Measurements from ENCODE around the gene SNX20. TPM values are rescaled to one million over a fixed set of nuclear protein-coding genes. Genes with fewer than 3 reads are reported as not detected.

SNX20 gene
- total RNA-seq, 4 donors from 2014 or later = 0.76 to 7.7 (median 4.4) TPM

DNA sequence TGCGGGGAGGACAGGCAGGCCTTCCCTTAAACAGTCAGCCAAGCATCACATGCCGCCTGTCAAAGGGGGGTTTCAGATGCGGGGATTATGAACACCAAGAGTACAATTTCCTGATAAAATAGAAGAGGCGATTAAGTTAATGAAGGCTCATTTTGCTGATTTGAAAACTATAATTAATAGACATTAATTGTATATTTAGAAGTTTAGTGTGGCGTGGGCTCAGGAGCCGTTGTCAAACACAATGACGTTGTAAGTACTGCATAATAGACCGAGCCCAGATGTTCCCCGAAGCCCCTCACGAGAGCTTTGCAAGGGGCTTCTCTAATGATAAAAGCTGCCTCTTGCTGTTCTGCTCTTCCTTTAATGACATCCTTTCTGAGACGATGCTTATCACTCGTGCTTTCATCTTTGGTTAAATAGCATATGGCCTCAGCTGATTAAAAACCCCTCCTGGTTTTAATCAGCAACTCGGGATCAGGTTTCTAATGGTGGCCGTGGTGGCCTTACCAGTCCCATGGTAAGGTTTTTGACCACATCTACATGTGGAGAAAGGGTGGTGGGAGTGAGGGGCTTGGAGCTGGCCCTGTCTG is 28.2 kb downstream of the SNX20 start:
- H3K4me3 ChIP-seq = no peak overlapping the region
- no peaks in the 10 kb centered on the region for H3K4me1 ChIP-seq
- TF ChIP-seq POLR2A (IDR thresholded peaks at IDR 0.05) = no peak
- TF ChIP-seq, protein P1, sequence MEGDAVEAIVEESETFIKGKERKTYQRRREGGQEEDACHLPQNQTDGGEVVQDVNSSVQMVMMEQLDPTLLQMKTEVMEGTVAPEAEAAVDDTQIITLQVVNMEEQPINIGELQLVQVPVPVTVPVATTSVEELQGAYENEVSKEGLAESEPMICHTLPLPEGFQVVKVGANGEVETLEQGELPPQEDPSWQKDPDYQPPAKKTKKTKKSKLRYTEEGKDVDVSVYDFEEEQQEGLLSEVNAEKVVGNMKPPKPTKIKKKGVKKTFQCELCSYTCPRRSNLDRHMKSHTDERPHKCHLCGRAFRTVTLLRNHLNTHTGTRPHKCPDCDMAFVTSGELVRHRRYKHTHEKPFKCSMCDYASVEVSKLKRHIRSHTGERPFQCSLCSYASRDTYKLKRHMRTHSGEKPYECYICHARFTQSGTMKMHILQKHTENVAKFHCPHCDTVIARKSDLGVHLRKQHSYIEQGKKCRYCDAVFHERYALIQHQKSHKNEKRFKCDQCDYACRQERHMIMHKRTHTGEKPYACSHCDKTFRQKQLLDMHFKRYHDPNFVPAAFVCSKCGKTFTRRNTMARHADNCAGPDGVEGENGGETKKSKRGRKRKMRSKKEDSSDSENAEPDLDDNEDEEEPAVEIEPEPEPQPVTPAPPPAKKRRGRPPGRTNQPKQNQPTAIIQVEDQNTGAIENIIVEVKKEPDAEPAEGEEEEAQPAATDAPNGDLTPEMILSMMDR (IDR thresholded peaks at IDR 0.05) = no peak
- H3K27ac ChIP-seq = no peak overlapping the region
- H3K9me3 ChIP-seq = no peaks in the 10 kb centered on the region
- no peaks in the 10 kb centered on the region for H3K36me3 ChIP-seq
- no peak for DNase-seq
- no peaks in the 10 kb centered on the region for H3K27me3 ChIP-seq
- intact Hi-C loops (cut with DNase I; ENCODE audit: low total_unique reads) = no loop called here

DNA sequence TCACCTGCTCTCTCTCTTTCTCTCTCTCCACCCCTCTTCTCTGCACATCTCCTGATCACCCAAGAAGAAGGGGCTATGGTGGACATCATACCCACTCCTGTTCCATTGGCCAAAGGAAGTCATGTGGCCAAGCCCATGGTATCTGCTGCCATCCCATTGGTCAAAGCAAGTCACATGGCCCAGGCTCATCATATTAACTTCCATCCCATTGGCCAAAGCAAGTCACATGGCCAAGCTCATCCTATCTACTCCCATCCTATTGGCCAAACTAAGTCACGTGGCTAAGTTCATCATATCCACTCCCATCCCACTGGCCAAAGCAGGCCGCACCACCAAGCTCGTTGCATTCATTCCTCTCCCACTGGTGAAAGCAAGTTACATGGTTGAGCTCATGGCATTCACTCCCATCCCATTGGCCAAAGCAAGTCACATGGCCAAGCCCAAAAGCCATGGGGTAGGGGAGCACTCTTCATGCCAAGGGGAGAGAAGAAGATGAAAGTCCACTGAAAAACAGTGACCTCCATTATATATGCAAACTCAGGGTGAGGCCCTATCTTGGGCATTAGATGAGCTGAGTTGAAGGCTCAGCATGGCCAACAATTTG is 29.2 kb downstream of the SNX20 start:
- TF ChIP-seq POLR2A (IDR thresholded peaks at IDR 0.05) = no peak
- TF ChIP-seq, protein P1 (IDR thresholded peaks at IDR 0.05) = no peak
- H3K27me3 ChIP-seq = no peaks in the 10 kb centered on the region
- H3K9me3 ChIP-seq = no peaks in the 10 kb centered on the region
- no peak overlapping the region for H3K4me3 ChIP-seq
- H3K4me1 ChIP-seq = no peaks in the 10 kb centered on the region
- intact Hi-C loops (cut with DNase I; ENCODE audit: low total_unique reads) = no loop called here
- no peaks in the 10 kb centered on the region for H3K36me3 ChIP-seq
- H3K27ac ChIP-seq = no peak overlapping the region
- DNase-seq = no peak

DNA sequence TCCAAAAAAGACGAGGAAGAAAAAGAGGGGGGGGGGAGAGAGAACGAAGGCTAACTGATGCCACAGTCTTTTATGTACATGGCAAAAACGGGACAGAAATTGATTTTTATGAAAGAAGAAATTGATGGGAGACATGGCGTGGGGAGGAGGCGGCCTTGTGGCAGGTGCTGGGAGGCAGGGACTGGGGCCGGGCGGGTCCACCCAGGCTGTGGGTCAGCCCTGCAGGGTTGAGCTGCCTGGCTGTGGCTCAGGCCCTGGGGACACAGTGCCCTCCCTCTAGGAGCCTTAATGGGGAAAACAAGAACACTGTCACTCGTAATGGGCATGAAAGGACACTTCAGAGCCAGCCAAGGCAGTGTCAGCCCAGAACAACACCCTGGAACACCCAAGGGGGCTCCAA is 34.8 kb downstream of the SNX20 start:
- no peaks in the 10 kb centered on the region for H3K9me3 ChIP-seq
- intact Hi-C loops (cut with DNase I; ENCODE audit: low total_unique reads) = no loop called here

DNA sequence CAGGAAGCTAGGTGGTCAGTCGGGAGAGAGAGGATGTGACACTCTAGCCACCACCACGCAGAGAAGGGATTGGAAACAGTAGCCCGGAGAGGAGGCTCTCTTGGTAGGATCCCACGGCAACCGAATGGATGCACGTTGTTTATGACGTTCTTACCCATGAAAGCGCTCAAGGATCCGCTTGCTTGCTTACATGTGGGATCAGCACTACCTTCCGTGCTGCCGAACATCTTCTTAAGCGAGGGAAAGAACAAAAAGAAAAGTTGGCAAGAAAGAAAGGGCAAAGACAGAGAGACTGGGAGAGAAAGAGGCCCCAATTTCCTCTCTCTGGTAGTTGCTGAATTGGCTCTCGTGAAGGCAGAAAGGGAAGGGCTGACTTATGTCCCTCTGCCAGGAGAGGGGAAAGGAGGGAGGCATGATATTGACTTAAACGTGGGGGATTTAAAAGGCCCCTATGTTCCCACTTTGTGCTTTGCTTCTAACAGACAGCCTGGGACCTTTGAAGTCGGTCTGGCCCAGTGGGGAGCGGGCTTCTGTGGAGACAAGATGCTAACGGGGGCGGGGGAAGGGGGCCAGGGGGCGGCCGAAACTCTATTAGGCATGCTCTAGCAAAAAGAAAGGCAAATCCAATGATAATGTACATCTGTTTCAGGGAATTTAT is 35.4 kb downstream of the SNX20 start:
- no peak overlapping the region for H3K4me3 ChIP-seq
- no peaks in the 10 kb centered on the region for H3K9me3 ChIP-seq
- TF ChIP-seq, protein P1 (IDR thresholded peaks at IDR 0.05) = no peak
- intact Hi-C loops (cut with DNase I; ENCODE audit: low total_unique reads) = no loop called here
- H3K27ac ChIP-seq = no peak overlapping the region
- no peaks in the 10 kb centered on the region for H3K36me3 ChIP-seq
- H3K4me1 ChIP-seq = no peaks in the 10 kb centered on the region
- H3K27me3 ChIP-seq = no peaks in the 10 kb centered on the region
- DNase-seq = no peak

More for the DNA sequence above, 34.8 kb downstream of the SNX20 start:
- Histone ChIP-seq H3K4me1 (no peaks in the 10 kb centered on the region), H3K27me3 (no peaks in the 10 kb centered on the region), H3K27ac (no peak overlapping the region), H3K36me3 (no peaks in the 10 kb centered on the region), H3K4me3 (no peak overlapping the region)
- TF ChIP-seq, protein P1 (IDR thresholded peaks at IDR 0.05) = no peak
- no peak for TF ChIP-seq POLR2A (IDR thresholded peaks at IDR 0.05)
- no peak for DNase-seq

DNA sequence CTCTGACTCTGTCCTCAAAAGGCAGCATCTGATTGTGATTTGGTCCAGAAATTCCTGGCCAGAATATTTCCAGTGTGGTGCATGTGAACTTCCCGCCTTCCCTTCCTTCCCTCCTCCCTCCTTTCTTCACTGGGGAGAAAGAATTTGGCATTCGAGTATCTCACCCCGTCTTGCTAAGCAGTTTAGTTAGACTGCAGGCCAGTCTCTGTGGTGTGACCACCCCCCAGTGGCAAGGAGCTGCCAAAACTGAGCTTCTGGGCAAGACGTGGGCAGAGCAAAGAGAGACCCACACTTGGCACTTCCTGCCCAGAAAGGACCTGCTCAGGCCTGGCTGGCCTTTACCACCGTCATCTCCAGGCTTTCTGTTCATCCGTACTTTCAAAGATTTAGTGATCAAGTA is 36.4 kb downstream of the SNX20 start:
- H3K9me3 ChIP-seq = no peaks in the 10 kb centered on the region
- no peaks in the 10 kb centered on the region for H3K36me3 ChIP-seq
- DNase-seq = peak; percentile 32 to 33
- no peak overlapping the region for H3K27ac ChIP-seq
- intact Hi-C loops (cut with DNase I; ENCODE audit: low total_unique reads) = no loop called here
- H3K4me3 ChIP-seq = no peak overlapping the region
- no peaks in the 10 kb centered on the region for H3K4me1 ChIP-seq
- no peaks in the 10 kb centered on the region for H3K27me3 ChIP-seq
- TF ChIP-seq, protein P1 (IDR thresholded peaks at IDR 0.05) = peak; percentile 16 to 49 (median 42)
- TF ChIP-seq POLR2A (IDR thresholded peaks at IDR 0.05) = no peak
